CD4-positive, alpha-beta T cell treated with Interleukin-12 subunit alpha and Interleukin-12 subunit beta, for 1 hour (primary cell): Measurements from ENCODE around the gene ITM2C.

Source experiments
- DNase-seq: peaks from one replicate; pipeline ENCODE4 v3.0.0-alpha.2; 2020

ITM2C gene

GRCh38 chr2:230873661-230874401 lies 9.1 kb downstream of the ITM2C start:
- no peak for DNase-seq

GRCh38 chr2:230874456-230874855 lies 9.7 kb downstream of the ITM2C start:
- no peak for DNase-seq

GRCh38 chr2:230874876-230875275 lies 10.1 kb downstream of the ITM2C start:
- no peak for DNase-seq

GRCh38 chr2:230875347-230876315 lies 10.9 kb downstream of the ITM2C start:
- DNase-seq: no peak

GRCh38 chr2:230877116-230877758 lies 12.5 kb downstream of the ITM2C start:
- DNase-seq: no peak

- DNase-seq: peak; percentile 69
Observed at GRCh38 chr2:230877759-230878598, 13.2 kb downstream of the ITM2C start.

GRCh38 chr2:230878599-230879188 lies 14.0 kb downstream of the ITM2C start:
- no peak for DNase-seq

- DNase-seq: no peak
Observed at GRCh38 chr2:230879271-230879882, 14.6 kb downstream of the ITM2C start.

- DNase-seq: no peak
Observed at GRCh38 chr2:230879891-230880290, 15.1 kb downstream of the ITM2C start.

GRCh38 chr2:230881840-230882239 lies 17.1 kb downstream of the ITM2C start:
- no peak for DNase-seq

- no peak for DNase-seq
Observed at GRCh38 chr2:230885463-230886130, 20.9 kb downstream of the ITM2C start.

GRCh38 chr2:230886206-230886605 lies 21.5 kb downstream of the ITM2C start:
- DNase-seq: no peak

GRCh38 chr2:230886671-230887071 lies 21.9 kb downstream of the ITM2C start:
- no peak for DNase-seq

GRCh38 chr2:230887342-230887741 lies 22.6 kb downstream of the ITM2C start:
- no peak for DNase-seq

- no peak for DNase-seq
Observed at GRCh38 chr2:230888824-230889400, 24.2 kb downstream of the ITM2C start.

- DNase-seq: no peak
Observed at GRCh38 chr2:230889911-230890601, 25.3 kb downstream of the ITM2C start.

- no peak for DNase-seq
Observed at GRCh38 chr2:230890646-230891045, 25.9 kb downstream of the ITM2C start.

- DNase-seq: no peak
Observed at GRCh38 chr2:230891064-230891463, 26.3 kb downstream of the ITM2C start.

GRCh38 chr2:230891509-230891908 lies 26.8 kb downstream of the ITM2C start:
- no peak for DNase-seq

GRCh38 chr2:230893338-230893737 lies 28.6 kb downstream of the ITM2C start:
- DNase-seq: no peak
